B cell (primary cell): ENCODE measurements around the gene SCG2. TPM values are rescaled to one million over a fixed set of nuclear protein-coding genes. Genes with fewer than 3 reads are reported as not detected.

Experiments
- ATAC-seq: fragments of 200-7000 bp; cut with Tn5 transposase; one replicate; pipeline ENCODE4 v1.10.0; 2021; ENCODE audit warnings: low read depth, mild to moderate bottlenecking, moderate number of reproducible peaks, moderate library complexity
- CTCF ChIA-PET: fragments of 350-600 bp; sonication (Branson Sonifier 250); formaldehyde crosslinking; loops from one replicate; lab custom pipeline; 2021; ENCODE audit warnings: antibody characterized with exemption, inconsistent platforms; lab: Charles Lee
- POLR2A ChIA-PET: fragments of 350-600 bp; sonication (Branson Sonifier 250); formaldehyde crosslinking; loops from one replicate; lab custom pipeline; 2021; ENCODE audit warnings: antibody characterized with exemption; lab: Charles Lee
- DNase-seq: peaks from one replicate; pipeline ENCODE4 v3.0.0; 2013
- H2AFZ ChIP-seq: 2 replicates; pipeline ENCODE4 v1.6.1; 2012; ENCODE audit warnings: mild to moderate bottlenecking, low read depth, low read length; ENCODE audit not compliant: insufficient read depth, poor library complexity, severe bottlenecking
- H3K27ac ChIP-seq, 2 donors: 1 replicate in 1 of 2; 2 replicates in 1 of 2; pipeline ENCODE4 v1.5.1; 2012 to 2013; ENCODE audit warnings: low read length in 2 of 2, mild to moderate bottlenecking in 2 of 2, moderate library complexity in 1 of 2
- H3K27me3 ChIP-seq, 4 experiments: fragments of 200-600 bp in 1 of 4; sonication (generic) in 1 of 4; replicated peaks in 1 of 4; 1 replicate in 2 of 4; 2 replicates in 2 of 4; pipeline versions ENCODE4 v1.6.1 to v1.7.0; 2013 to 2016; ENCODE audit warnings: low read length in 3 of 4, mild to moderate bottlenecking in 2 of 4, mixed read lengths in 1 of 4, moderate library complexity in 1 of 4; ENCODE audit not compliant: insufficient read depth in 4 of 4, control insufficient read depth in 3 of 4; ENCODE audit errors: control extremely low read depth in 1 of 4
- H3K36me3 ChIP-seq, 2 experiments: replicated peaks in 1 of 2; 1 replicate in 1 of 2; 2 replicates in 1 of 2; pipeline versions ENCODE4 v1.6.1 to v1.7.1; 2013; ENCODE audit warnings: low read length in 1 of 2; ENCODE audit not compliant: insufficient read depth in 2 of 2, control insufficient read depth in 1 of 2; ENCODE audit errors: control extremely low read depth in 1 of 2, extremely low read depth in 1 of 2
- H3K4me1 ChIP-seq, 2 donors: fragments of 200-600 bp in 1 of 2; sonication (generic) in 1 of 2; 1 replicate in 1 of 2; 2 replicates in 1 of 2; pipeline versions ENCODE4 v1.5.1 to v1.6.1; 2013 to 2017; ENCODE audit warnings: low read length in 2 of 2; ENCODE audit not compliant: control insufficient read depth in 2 of 2, insufficient read depth in 2 of 2
- H3K4me2 ChIP-seq: replicated peaks from 2 replicates; pipeline ENCODE3; 2012; ENCODE audit warnings: mild to moderate bottlenecking, low read depth, low read length; ENCODE audit not compliant: poor library complexity, severe bottlenecking
- H3K4me3 ChIP-seq, 5 experiments: fragments of 200-600 bp in 1 of 5; sonication (generic) in 1 of 5; 1 replicate in 3 of 5; 2 replicates in 2 of 5; pipeline versions ENCODE4 v1.5.1 to v1.7.0; 2011 to 2016; ENCODE audit warnings: low read length in 4 of 5, mild to moderate bottlenecking in 4 of 5, low read depth in 2 of 5, control low read depth in 1 of 5, moderate library complexity in 1 of 5; ENCODE audit not compliant: insufficient read depth in 1 of 5; ENCODE audit errors: control extremely low read depth in 1 of 5, extremely low read depth in 1 of 5
- H3K79me2 ChIP-seq: fragments of 200-600 bp; sonication (generic); one replicate; pipeline ENCODE4 v1.6.0; 2016; ENCODE audit warnings: low read length; ENCODE audit not compliant: control insufficient read depth, insufficient read depth
- H3K9ac ChIP-seq: fragments of 200-600 bp; sonication (generic); 2 replicates; pipeline ENCODE4 v1.6.1; 2017; ENCODE audit warnings: mild to moderate bottlenecking, low read length, moderate library complexity
- H3K9me3 ChIP-seq, 3 donors: one replicate each; pipeline versions ENCODE4 v1.6.1 to v1.7.1; 2013; ENCODE audit warnings: low read length in 2 of 3; ENCODE audit not compliant: control insufficient read depth in 2 of 3, insufficient read depth in 1 of 3; ENCODE audit errors: control extremely low read depth in 1 of 3
- H4K20me1 ChIP-seq: 2 replicates; pipeline ENCODE4 v1.6.0; 2012; ENCODE audit warnings: mild to moderate bottlenecking, low read length; ENCODE audit not compliant: insufficient read depth, control insufficient read depth, poor library complexity, severe bottlenecking
- H3K27ac Mint-ChIP-seq: one replicate; pipeline ENCODE4 v1.8.0; 2021; ENCODE audit warnings: mixed read lengths
- H3K27me3 Mint-ChIP-seq: one replicate; pipeline ENCODE4 v1.8.0; 2021; ENCODE audit warnings: mixed read lengths
- H3K4me1 Mint-ChIP-seq: one replicate; pipeline ENCODE4 v1.8.0; 2021; ENCODE audit warnings: mixed read lengths
- H3K4me3 Mint-ChIP-seq: one replicate; pipeline ENCODE4 v1.8.0; 2021; ENCODE audit warnings: mixed read lengths
- H3K9me3 Mint-ChIP-seq: one replicate; pipeline ENCODE4 v1.8.0; 2022; ENCODE audit warnings: mixed read lengths; ENCODE audit not compliant: insufficient read depth
- EZH2 ChIP-seq: IDR thresholded peaks from 2 replicates; pipeline ENCODE4 v1.6.1; 2012; ENCODE audit warnings: borderline replicate concordance, low read depth, mild to moderate bottlenecking, moderate library complexity, low read length; ENCODE audit not compliant: insufficient read depth, poor library complexity, severe bottlenecking
- WGBS: methylation state at CpG from one replicate; pipeline ENCODE4 v1.1.5; 2013; ENCODE audit warnings: missing lambda C conversion rate; ENCODE audit not compliant: insufficient coverage; 5-methylcytosine and 5-hydroxymethylcytosine counted together
- intact Hi-C: fragments of 100-400 bp; cut with micrococcal nuclease; formaldehyde crosslinking; loops from one replicate; pipeline ENCODE4 v1.10.0; 2022
- polyA plus RNA-seq: library from polyadenylated mRNA; depleted of rRNA; stranded (reverse); fragments of >200 nt; gene quantifications from 2 replicates; pipeline ENCODE4 v1.2.3, GENCODE V29; 2012
- total RNA-seq, 2 donors: library from RNA; stranded (reverse); fragments of 120-200 nt in 1 of 2; gene quantifications; 1 replicate in 1 of 2; 2 replicates in 1 of 2; pipeline versions ENCODE4 v1.2.3 to v1.2.4, GENCODE V29; 2013 to 2022
- TF ChIP-seq, protein P1 (sequence below): fragments of 200-600 bp; IDR thresholded peaks from one replicate; pipeline ENCODE4 v1.8.0; 2022; ENCODE audit warnings: antibody characterized with exemption, mild to moderate bottlenecking

SCG2 gene
- total and polyA plus RNA-seq, 2 donors (not counting 1 experiment from before 2014, with no cell fraction given), result 0.12 to 0.44 TPM

GRCh38 chr2:223549215-223549614, 52.9 kb downstream of the SCG2 start:
- peaks cover 4% of the 10 kb centered on the region for H3K9me3 Mint-ChIP-seq
- Histone ChIP-seq H2AFZ (no peak overlapping the region), H3K79me2 (no peaks in the 10 kb centered on the region), H3K4me1 (no peaks in the 10 kb centered on the region), H3K27ac (no peak overlapping the region), H3K4me2 (no peak overlapping the region), H3K9ac (no peak overlapping the region), H3K36me3 (no peaks in the 10 kb centered on the region), H3K27me3 (no peaks in the 10 kb centered on the region), H3K4me3 (no peak overlapping the region), H3K9me3 (no peaks in the 10 kb centered on the region), H4K20me1 (no peaks in the 10 kb centered on the region)
- H3K27ac Mint-ChIP-seq, result no peak overlapping the region
- ChIA-PET POLR2A (no interaction called here), CTCF (no interaction called here)
- ATAC-seq (no peak), DNase-seq (no peak)
- no peak overlapping the region for H3K4me3 Mint-ChIP-seq
- H3K4me1 Mint-ChIP-seq, result no peaks in the 10 kb centered on the region
- intact Hi-C loops, result no loop called here
- WGBS, result 85% methylated on average over 8 of the region's 8 CpGs
- TF ChIP-seq, protein P1, sequence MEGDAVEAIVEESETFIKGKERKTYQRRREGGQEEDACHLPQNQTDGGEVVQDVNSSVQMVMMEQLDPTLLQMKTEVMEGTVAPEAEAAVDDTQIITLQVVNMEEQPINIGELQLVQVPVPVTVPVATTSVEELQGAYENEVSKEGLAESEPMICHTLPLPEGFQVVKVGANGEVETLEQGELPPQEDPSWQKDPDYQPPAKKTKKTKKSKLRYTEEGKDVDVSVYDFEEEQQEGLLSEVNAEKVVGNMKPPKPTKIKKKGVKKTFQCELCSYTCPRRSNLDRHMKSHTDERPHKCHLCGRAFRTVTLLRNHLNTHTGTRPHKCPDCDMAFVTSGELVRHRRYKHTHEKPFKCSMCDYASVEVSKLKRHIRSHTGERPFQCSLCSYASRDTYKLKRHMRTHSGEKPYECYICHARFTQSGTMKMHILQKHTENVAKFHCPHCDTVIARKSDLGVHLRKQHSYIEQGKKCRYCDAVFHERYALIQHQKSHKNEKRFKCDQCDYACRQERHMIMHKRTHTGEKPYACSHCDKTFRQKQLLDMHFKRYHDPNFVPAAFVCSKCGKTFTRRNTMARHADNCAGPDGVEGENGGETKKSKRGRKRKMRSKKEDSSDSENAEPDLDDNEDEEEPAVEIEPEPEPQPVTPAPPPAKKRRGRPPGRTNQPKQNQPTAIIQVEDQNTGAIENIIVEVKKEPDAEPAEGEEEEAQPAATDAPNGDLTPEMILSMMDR, result no peak
- no peak for TF ChIP-seq EZH2
- peaks cover 3% of the 10 kb centered on the region for H3K27me3 Mint-ChIP-seq

DNA sequence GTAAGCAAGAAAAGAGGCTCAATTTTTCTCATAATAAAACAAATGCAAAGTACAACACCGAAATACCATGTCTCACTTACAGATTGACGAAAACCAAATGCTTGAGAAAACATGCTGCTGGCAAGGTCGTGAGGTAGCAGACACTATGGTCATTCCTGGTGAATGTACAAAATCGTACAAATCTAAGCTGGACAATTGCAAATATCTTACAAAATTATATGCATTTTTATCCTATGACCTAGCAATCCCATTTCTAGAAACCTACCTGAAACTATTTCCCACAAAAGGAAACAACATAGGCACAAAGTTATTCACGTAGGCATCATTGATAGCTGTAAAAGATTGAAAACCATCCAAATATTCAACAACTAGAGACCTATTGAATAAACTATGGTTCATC, 54.0 kb downstream of the SCG2 start:
- Histone ChIP-seq H3K36me3 (no peaks in the 10 kb centered on the region), H3K9ac (no peak overlapping the region), H3K79me2 (no peaks in the 10 kb centered on the region), H3K27ac (no peak overlapping the region), H3K4me1 (no peaks in the 10 kb centered on the region), H3K9me3 (no peaks in the 10 kb centered on the region), H3K4me3 (no peak overlapping the region), H4K20me1 (no peaks in the 10 kb centered on the region), H2AFZ (no peak overlapping the region), H3K27me3 (no peaks in the 10 kb centered on the region), H3K4me2 (no peak overlapping the region)
- no peak overlapping the region for H3K27ac Mint-ChIP-seq
- no peak for TF ChIP-seq EZH2
- TF ChIP-seq, protein P1, result no peak
- no peak for DNase-seq
- H3K4me3 Mint-ChIP-seq, result no peak overlapping the region
- no peak for ATAC-seq
- H3K9me3 Mint-ChIP-seq, result peaks cover 4% of the 10 kb centered on the region
- no peaks in the 10 kb centered on the region for H3K4me1 Mint-ChIP-seq
- intact Hi-C loops, result no loop called here
- ChIA-PET POLR2A (no interaction called here), CTCF (no interaction called here)
- peaks cover 3% of the 10 kb centered on the region for H3K27me3 Mint-ChIP-seq
- WGBS, result 82% methylated on average over 4 of the region's 5 CpGs

Other genes starting within 250 kb of the SCG2 start
- 41.4 and 50.7 TPM in 2 replicates for gene AP1S3, start 235.2 kb upstream of the SCG2 start, total RNA-seq
- gene AP1S3, start 235.2 kb upstream of the SCG2 start, polyA plus RNA-seq, result 4.8 and 7.2 TPM in 2 replicates